ENCODE measurements around the gene PLCH1. TPM values are rescaled to one million over a fixed set of nuclear protein-coding genes. Genes with fewer than 3 reads are reported as not detected.

The PLCH1 gene
- total RNA-seq, 2 experiments from 2014 or later: 0.03 to 0.20 TPM

DNA sequence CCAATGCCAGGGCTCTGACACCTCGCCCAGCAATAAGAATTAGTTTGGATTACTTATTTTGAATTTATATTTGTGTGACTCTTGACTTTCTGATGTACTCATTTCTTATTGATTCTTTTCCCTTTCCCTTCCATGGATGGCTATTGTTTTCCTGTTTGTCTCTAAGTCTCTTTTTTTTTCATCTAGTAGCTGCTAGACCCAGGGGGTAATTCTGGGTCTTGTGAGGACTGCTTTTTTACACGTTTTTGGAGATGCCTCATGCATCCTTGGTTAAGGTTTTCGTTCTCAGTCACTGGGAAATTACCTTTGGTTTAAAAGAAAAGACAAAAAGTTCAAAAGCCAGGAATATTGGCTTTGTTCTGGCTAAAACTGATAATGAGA is 381.2 kb downstream of the PLCH1 start:
- H3K27me3 Mint-ChIP-seq: no peaks in the 10 kb centered on the region

DNA sequence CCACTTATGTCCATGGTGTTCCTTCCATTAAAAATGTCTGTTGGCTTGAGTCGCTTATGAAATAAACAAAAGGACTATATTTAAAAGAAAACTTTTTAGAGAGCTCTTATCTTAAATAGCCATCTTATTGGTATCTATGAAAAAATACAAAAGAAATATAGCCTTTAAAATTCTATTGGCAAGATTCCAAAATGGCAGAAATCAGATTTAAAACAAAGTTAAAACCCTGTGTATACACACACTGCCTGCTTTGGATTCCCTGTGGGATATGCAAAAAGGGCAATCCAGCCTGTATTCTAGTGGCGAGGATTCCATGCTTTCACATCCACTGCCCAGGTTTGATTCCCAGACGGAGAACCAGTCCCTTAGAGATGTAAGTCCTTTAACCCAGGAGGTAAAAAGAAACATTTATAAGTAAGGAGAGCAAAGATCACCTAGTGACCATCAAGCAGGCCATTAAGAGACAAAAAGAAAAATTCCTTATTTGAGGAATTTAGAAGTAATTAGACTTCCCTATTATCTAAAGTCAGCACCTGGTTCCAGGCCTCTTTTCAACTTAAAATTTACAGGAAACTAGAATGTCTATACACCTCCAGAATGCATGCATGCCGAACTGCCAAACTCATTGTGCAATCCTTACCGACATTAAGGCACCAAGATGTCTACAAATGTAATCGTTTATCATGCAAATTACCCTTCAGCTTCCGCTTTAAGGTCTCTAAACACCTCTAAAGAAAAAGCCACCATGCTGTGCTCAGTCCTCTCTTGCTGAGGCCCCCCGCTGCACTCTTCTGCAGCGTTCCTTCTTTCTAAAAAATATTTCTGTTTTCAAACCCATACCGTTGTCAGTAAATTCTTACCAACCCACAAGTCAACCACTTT is 381.8 kb downstream of the PLCH1 start:
- H3K27me3 Mint-ChIP-seq: no peaks in the 10 kb centered on the region
- no peaks in the 10 kb centered on the region for H3K36me3 Mint-ChIP-seq (ENCODE audit: low read depth)
- H3K9me3 Mint-ChIP-seq: peaks cover 3% of the 10 kb centered on the region
- no peak for DNase-seq
- ChIA-PET CTCF (no interaction called here), POLR2A (no interaction called here)
- peaks cover 4% of the 10 kb centered on the region in 2 experiments for H3K9me3 ChIP-seq (ENCODE audit: control insufficient read depth in 1 of 2, insufficient read depth in 1 of 2, low read length in 2 of 2)
- H3K27ac ChIP-seq (ENCODE audit: low read depth in 1 of 2, low read length in 2 of 2): no peak overlapping the region
- H3K36me3 ChIP-seq (ENCODE audit: insufficient read depth, low read length): no peaks in the 10 kb centered on the region
- H3K4me3 Mint-ChIP-seq: no peak overlapping the region
- H3K4me1 ChIP-seq (ENCODE audit: insufficient read depth, low read length): no peaks in the 10 kb centered on the region
- no peak overlapping the region for H3K4me3 ChIP-seq (ENCODE audit: low read length)
- intact Hi-C loops (cut with DNase I, micrococcal nuclease): no loop called here
- TF ChIP-seq, protein P1, sequence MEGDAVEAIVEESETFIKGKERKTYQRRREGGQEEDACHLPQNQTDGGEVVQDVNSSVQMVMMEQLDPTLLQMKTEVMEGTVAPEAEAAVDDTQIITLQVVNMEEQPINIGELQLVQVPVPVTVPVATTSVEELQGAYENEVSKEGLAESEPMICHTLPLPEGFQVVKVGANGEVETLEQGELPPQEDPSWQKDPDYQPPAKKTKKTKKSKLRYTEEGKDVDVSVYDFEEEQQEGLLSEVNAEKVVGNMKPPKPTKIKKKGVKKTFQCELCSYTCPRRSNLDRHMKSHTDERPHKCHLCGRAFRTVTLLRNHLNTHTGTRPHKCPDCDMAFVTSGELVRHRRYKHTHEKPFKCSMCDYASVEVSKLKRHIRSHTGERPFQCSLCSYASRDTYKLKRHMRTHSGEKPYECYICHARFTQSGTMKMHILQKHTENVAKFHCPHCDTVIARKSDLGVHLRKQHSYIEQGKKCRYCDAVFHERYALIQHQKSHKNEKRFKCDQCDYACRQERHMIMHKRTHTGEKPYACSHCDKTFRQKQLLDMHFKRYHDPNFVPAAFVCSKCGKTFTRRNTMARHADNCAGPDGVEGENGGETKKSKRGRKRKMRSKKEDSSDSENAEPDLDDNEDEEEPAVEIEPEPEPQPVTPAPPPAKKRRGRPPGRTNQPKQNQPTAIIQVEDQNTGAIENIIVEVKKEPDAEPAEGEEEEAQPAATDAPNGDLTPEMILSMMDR (IDR thresholded peaks at IDR 0.05): no peak
- H3K27me3 ChIP-seq (ENCODE audit: control insufficient read depth in 1 of 2, insufficient read depth in 2 of 2, low read length in 2 of 2): no peaks in the 10 kb centered on the region
- no peak for ATAC-seq (ENCODE audit: poor library complexity)
- no peaks in the 10 kb centered on the region for H3K4me1 Mint-ChIP-seq (ENCODE audit: low read depth)
- H3K27ac Mint-ChIP-seq: no peak overlapping the region

More for the DNA sequence above, 381.2 kb downstream of the PLCH1 start:
- Histone ChIP-seq H3K9me3 (ENCODE audit: control insufficient read depth in 1 of 2, insufficient read depth in 1 of 2, low read length in 2 of 2) (peaks cover 4% of the 10 kb centered on the region in 2 experiments), H3K4me3 (ENCODE audit: low read length) (no peak overlapping the region), H3K36me3 (ENCODE audit: insufficient read depth, low read length) (no peaks in the 10 kb centered on the region), H3K27me3 (ENCODE audit: control insufficient read depth in 1 of 2, insufficient read depth in 2 of 2, low read length in 2 of 2) (no peaks in the 10 kb centered on the region), H3K27ac (ENCODE audit: low read depth in 1 of 2, low read length in 2 of 2) (no peak overlapping the region), H3K4me1 (ENCODE audit: insufficient read depth, low read length) (no peaks in the 10 kb centered on the region)
- TF ChIP-seq, protein P1 (IDR thresholded peaks at IDR 0.05): no peak
- Mint-ChIP-seq H3K4me1 (ENCODE audit: low read depth) (no peaks in the 10 kb centered on the region), H3K9me3 (peaks cover 5% of the 10 kb centered on the region), H3K36me3 (ENCODE audit: low read depth) (no peaks in the 10 kb centered on the region), H3K27ac (no peak overlapping the region), H3K4me3 (no peak overlapping the region)
- intact Hi-C loops (cut with DNase I, micrococcal nuclease): no loop called here
- DNase-seq: no peak
- no peak for ATAC-seq (ENCODE audit: poor library complexity)
- ChIA-PET POLR2A (no interaction called here), CTCF (no interaction called here)

DNA sequence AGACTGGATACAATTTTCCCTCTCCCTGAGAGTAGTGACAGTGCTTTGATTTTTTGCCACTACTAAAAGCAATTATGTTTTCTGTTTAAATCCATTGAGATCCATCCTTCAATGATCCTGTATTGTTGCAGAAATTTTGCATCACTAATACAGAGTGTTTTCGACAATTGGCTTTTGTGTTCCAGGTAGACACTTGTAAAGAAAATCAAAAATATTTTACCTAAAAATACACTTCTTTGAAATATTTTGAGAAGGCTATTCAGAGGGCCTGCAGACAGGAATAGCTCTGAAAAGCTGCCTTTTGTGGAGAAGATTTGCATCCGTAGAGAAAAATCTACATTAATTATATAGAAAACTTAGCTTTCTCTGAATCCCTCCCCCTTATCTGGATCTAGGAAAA is 384.6 kb downstream of the PLCH1 start:
- no peak for DNase-seq
- H3K27me3 Mint-ChIP-seq: no peaks in the 10 kb centered on the region
- no peak overlapping the region for H3K4me3 ChIP-seq (ENCODE audit: low read length)
- peaks cover 2 to 4% of the 10 kb centered on the region in 2 experiments for H3K9me3 ChIP-seq (ENCODE audit: control insufficient read depth in 1 of 2, insufficient read depth in 1 of 2, low read length in 2 of 2)
- intact Hi-C loops (cut with DNase I, micrococcal nuclease): no loop called here
- no peak overlapping the region for H3K4me3 Mint-ChIP-seq
- no peak for ATAC-seq (ENCODE audit: poor library complexity)
- H3K27ac ChIP-seq (ENCODE audit: low read depth in 1 of 2, low read length in 2 of 2): no peak overlapping the region
- H3K4me1 Mint-ChIP-seq (ENCODE audit: low read depth): no peaks in the 10 kb centered on the region
- ChIA-PET CTCF (no interaction called here), POLR2A (no interaction called here)
- H3K27me3 ChIP-seq (ENCODE audit: control insufficient read depth in 1 of 2, insufficient read depth in 2 of 2, low read length in 2 of 2): no peaks in the 10 kb centered on the region
- no peak overlapping the region for H3K27ac Mint-ChIP-seq
- peaks cover 3% of the 10 kb centered on the region for H3K9me3 Mint-ChIP-seq
- TF ChIP-seq, protein P1 (IDR thresholded peaks at IDR 0.05): no peak
- H3K4me1 ChIP-seq (ENCODE audit: insufficient read depth, low read length): no peaks in the 10 kb centered on the region
- H3K36me3 ChIP-seq (ENCODE audit: insufficient read depth, low read length): no peaks in the 10 kb centered on the region
- no peaks in the 10 kb centered on the region for H3K36me3 Mint-ChIP-seq (ENCODE audit: low read depth)

All from CD4-positive, alpha-beta T cell (primary cell).